ENCODE measurements around the gene SCUBE3. TPM values are rescaled to one million over a fixed set of nuclear protein-coding genes. Genes with fewer than 3 reads are reported as not detected.

SCUBE3 gene
- total RNA-seq, 3 donors from 2014 or later (not counting 1 experiment from before 2014, with no cell fraction given): 0.25 to 0.31 TPM; not detected in 1

DNA sequence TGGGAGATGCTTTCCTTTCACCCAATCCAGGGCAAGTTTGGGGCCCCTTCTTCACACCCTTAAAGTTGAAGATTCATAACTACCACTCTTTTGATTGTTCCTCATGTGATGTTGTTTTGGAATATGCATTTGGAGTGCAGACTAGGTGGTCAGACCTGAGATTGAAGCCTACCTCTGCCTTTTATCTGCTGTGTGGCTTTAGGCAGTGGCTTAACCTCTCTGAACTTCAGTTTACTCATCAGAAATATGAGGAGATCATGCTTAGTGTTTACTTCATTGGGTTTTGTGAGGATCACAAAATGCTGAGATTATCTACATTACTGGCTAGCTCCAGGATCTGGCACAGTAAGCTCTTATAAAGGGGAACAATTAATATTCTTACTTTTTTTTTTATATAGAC is 46.3 kb upstream of the SCUBE3 start:
- H3K27ac ChIP-seq (ENCODE audit: low read length): no peak overlapping the region
- H3K36me3 Mint-ChIP-seq: no peaks in the 10 kb centered on the region
- peaks cover 2 to 20% of the 10 kb centered on the region in 2 donors for H3K27me3 Mint-ChIP-seq (ENCODE audit: low read depth in 2 of 2)
- H3K4me3 Mint-ChIP-seq: no peak overlapping the region
- no peak overlapping the region for H3K4me3 ChIP-seq (ENCODE audit: low read length)
- peaks cover 3 to 5% of the 10 kb centered on the region in 2 donors for H3K9me3 Mint-ChIP-seq
- ATAC-seq (no peak), DNase-seq (no peak)
- H3K4me1 Mint-ChIP-seq: peaks cover 5 to 13% of the 10 kb centered on the region in 2 donors
- no peak overlapping the region for H3K27ac Mint-ChIP-seq
- no peaks in the 10 kb centered on the region for H3K9me3 ChIP-seq (ENCODE audit: control insufficient read depth, insufficient read depth, low read length)
- no peaks in the 10 kb centered on the region for H3K36me3 ChIP-seq (ENCODE audit: control insufficient read depth, insufficient read depth, low read length)
- no peaks in the 10 kb centered on the region for H3K27me3 ChIP-seq (ENCODE audit: control insufficient read depth, insufficient read depth, low read length)
- intact Hi-C loops (cut with micrococcal nuclease): no loop called here
- TF ChIP-seq, protein P1, sequence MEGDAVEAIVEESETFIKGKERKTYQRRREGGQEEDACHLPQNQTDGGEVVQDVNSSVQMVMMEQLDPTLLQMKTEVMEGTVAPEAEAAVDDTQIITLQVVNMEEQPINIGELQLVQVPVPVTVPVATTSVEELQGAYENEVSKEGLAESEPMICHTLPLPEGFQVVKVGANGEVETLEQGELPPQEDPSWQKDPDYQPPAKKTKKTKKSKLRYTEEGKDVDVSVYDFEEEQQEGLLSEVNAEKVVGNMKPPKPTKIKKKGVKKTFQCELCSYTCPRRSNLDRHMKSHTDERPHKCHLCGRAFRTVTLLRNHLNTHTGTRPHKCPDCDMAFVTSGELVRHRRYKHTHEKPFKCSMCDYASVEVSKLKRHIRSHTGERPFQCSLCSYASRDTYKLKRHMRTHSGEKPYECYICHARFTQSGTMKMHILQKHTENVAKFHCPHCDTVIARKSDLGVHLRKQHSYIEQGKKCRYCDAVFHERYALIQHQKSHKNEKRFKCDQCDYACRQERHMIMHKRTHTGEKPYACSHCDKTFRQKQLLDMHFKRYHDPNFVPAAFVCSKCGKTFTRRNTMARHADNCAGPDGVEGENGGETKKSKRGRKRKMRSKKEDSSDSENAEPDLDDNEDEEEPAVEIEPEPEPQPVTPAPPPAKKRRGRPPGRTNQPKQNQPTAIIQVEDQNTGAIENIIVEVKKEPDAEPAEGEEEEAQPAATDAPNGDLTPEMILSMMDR (IDR thresholded peaks at IDR 0.05): no peak
- no peaks in the 10 kb centered on the region for H3K4me1 ChIP-seq (ENCODE audit: control insufficient read depth, insufficient read depth, low read length)

DNA sequence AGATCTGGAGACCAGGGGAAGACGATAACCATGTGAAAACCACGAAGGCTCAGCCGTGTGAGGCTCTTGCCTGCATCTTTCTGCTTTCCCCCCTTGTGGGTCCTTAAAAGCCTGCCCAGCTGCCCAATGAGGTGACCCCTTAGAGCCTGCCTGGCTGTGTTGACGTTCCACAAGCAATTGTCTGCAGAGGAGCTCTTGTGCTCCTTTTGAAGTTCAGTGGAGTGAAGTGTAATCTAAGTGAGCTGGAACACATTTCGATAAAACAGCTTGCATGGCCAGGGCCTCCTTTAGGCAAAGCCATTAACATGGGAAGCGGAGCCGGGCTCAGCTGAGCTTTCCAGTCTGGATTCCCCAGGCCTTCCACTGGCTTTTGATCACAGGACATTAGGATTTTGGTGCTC is 45.3 kb upstream of the SCUBE3 start:
- TF ChIP-seq, protein P1 (IDR thresholded peaks at IDR 0.05): no peak
- Mint-ChIP-seq H3K27ac (no peak overlapping the region), H3K9me3 (peaks cover 3 to 5% of the 10 kb centered on the region in 2 donors), H3K36me3 (no peaks in the 10 kb centered on the region), H3K4me3 (no peak overlapping the region), H3K27me3 (ENCODE audit: low read depth in 2 of 2) (peaks cover 3 to 17% of the 10 kb centered on the region in 2 donors), H3K4me1 (peaks cover 5 to 13% of the 10 kb centered on the region in 2 donors)
- intact Hi-C loops (cut with micrococcal nuclease): no loop called here
- H3K4me1 ChIP-seq (ENCODE audit: control insufficient read depth, insufficient read depth, low read length): no peaks in the 10 kb centered on the region
- WGBS (ENCODE audit: insufficient coverage): 85% methylated on average over 7 of the region's 7 CpGs
- no peak overlapping the region for H3K27ac ChIP-seq (ENCODE audit: low read length)
- no peaks in the 10 kb centered on the region for H3K9me3 ChIP-seq (ENCODE audit: control insufficient read depth, insufficient read depth, low read length)
- H3K36me3 ChIP-seq (ENCODE audit: control insufficient read depth, insufficient read depth, low read length): no peaks in the 10 kb centered on the region
- H3K27me3 ChIP-seq (ENCODE audit: control insufficient read depth, insufficient read depth, low read length): no peaks in the 10 kb centered on the region
- no peak overlapping the region for H3K4me3 ChIP-seq (ENCODE audit: low read length)
- DNase-seq (no peak), ATAC-seq (no peak)

DNA sequence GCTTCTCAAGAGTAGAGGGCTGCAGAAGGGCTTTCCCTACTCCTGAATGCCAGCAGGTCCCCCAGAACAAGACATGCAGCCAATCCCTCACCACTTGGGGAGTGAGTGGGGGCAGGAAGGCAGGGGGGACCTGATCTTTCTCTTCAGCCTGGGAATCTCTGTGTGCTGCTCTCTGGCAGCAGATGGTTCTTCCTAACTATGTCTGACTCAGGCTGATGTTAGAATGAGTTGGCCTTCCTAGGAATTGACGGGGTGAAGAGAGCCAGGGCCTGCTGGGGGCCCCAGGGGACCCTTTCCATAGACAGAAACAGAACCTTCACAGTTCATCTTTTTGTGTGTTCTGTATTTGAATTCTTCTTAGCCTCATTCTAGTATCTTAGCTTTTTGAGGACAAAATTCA is 43.6 kb upstream of the SCUBE3 start:
- Histone ChIP-seq H3K4me1 (ENCODE audit: control insufficient read depth, insufficient read depth, low read length) (no peaks in the 10 kb centered on the region), H3K9me3 (ENCODE audit: control insufficient read depth, insufficient read depth, low read length) (no peaks in the 10 kb centered on the region), H3K4me3 (ENCODE audit: low read length) (no peak overlapping the region), H3K36me3 (ENCODE audit: control insufficient read depth, insufficient read depth, low read length) (no peaks in the 10 kb centered on the region), H3K27me3 (ENCODE audit: control insufficient read depth, insufficient read depth, low read length) (no peaks in the 10 kb centered on the region), H3K27ac (ENCODE audit: low read length) (no peak overlapping the region)
- 90% methylated on average over 1 of the region's 1 CpG for WGBS (ENCODE audit: insufficient coverage)
- Mint-ChIP-seq H3K27me3 (ENCODE audit: low read depth in 2 of 2) (peaks cover 9 to 17% of the 10 kb centered on the region in 2 donors), H3K4me1 (peaks cover 5 to 13% of the 10 kb centered on the region in 2 donors), H3K4me3 (no peak overlapping the region), H3K9me3 (peaks cover 3 to 5% of the 10 kb centered on the region in 2 donors), H3K27ac (no peak overlapping the region), H3K36me3 (no peaks in the 10 kb centered on the region)
- ATAC-seq (no peak), DNase-seq (no peak)
- TF ChIP-seq, protein P1 (IDR thresholded peaks at IDR 0.05): no peak
- intact Hi-C loops (cut with micrococcal nuclease): no loop called here

DNA sequence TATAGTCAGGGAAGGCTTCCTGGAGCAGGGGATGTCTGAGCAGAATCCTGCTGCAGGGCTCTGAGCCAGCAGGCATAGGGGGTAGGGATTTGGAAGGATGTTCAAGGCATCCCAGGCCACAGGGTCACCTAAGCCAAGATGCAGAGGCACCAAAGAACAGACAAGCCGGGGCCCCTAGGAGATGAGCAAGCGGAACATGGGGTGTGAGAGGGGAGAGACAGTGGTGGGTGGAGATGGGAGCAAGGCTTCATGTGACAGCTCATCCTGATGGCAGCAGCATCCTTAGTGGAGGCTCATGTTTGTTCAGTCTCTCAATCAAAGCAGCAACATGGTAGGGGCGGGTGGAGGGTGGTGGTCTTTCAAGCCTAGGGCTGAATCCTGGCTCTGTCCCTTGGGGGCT is 42.9 kb upstream of the SCUBE3 start:
- Mint-ChIP-seq H3K27me3 (ENCODE audit: low read depth in 2 of 2) (peaks cover 10 to 17% of the 10 kb centered on the region in 2 donors), H3K27ac (no peak overlapping the region), H3K4me3 (no peak overlapping the region), H3K9me3 (peaks cover 3 to 5% of the 10 kb centered on the region in 2 donors), H3K36me3 (no peaks in the 10 kb centered on the region), H3K4me1 (peaks cover 5 to 13% of the 10 kb centered on the region in 2 donors)
- no peak overlapping the region for H3K4me3 ChIP-seq (ENCODE audit: low read length)
- 93% methylated on average over 3 of the region's 3 CpGs for WGBS (ENCODE audit: insufficient coverage)
- H3K36me3 ChIP-seq (ENCODE audit: control insufficient read depth, insufficient read depth, low read length): no peaks in the 10 kb centered on the region
- H3K27me3 ChIP-seq (ENCODE audit: control insufficient read depth, insufficient read depth, low read length): no peaks in the 10 kb centered on the region
- intact Hi-C loops (cut with micrococcal nuclease): no loop called here
- H3K4me1 ChIP-seq (ENCODE audit: control insufficient read depth, insufficient read depth, low read length): no peaks in the 10 kb centered on the region
- no peak for ATAC-seq
- H3K9me3 ChIP-seq (ENCODE audit: control insufficient read depth, insufficient read depth, low read length): no peaks in the 10 kb centered on the region
- no peak for DNase-seq
- H3K27ac ChIP-seq (ENCODE audit: low read length): no peak overlapping the region
- TF ChIP-seq, protein P1 (IDR thresholded peaks at IDR 0.05): no peak

All from natural killer cell (primary cell).